Calu3 (cell line): ENCODE results near the gene AACS. TPM values are rescaled to one million over a fixed set of nuclear protein-coding genes. Genes with fewer than 3 reads are reported as not detected.

Experiments used
- BruUV-seq: library from RNA; stranded (reverse); fragments of 400-500 nt; replicated peaks from 2 replicates; lab custom pipeline; 2021; lab: Mats Ljungman, UMichigan
- CTCF ChIA-PET: fragments of 300-600 bp; sonication (Branson Sonifier 250); formaldehyde crosslinking; loops from one replicate; lab custom pipeline; 2022; ENCODE audit warnings: antibody characterized with exemption; lab: Charles Lee
- DNase-seq: peaks from one replicate; pipeline ENCODE4 v3.0.0; 2022
- H3K27ac Mint-ChIP-seq: one replicate; pipeline ENCODE4 v1.8.0; 2022; ENCODE audit warnings: mixed read lengths; ENCODE audit not compliant: unreplicated experiment
- H3K27me3 Mint-ChIP-seq: one replicate; pipeline ENCODE4 v1.8.0; 2022; ENCODE audit warnings: mixed read lengths; ENCODE audit not compliant: unreplicated experiment
- H3K36me3 Mint-ChIP-seq: one replicate; pipeline ENCODE4 v1.8.0; 2022; ENCODE audit warnings: mild to moderate bottlenecking, moderate library complexity, mixed read lengths; ENCODE audit not compliant: insufficient read depth, unreplicated experiment
- H3K4me1 Mint-ChIP-seq: one replicate; pipeline ENCODE4 v1.8.0; 2022; ENCODE audit warnings: mild to moderate bottlenecking, low read depth, mixed read lengths; ENCODE audit not compliant: unreplicated experiment
- H3K4me3 Mint-ChIP-seq: one replicate; pipeline ENCODE4 v1.8.0; 2022; ENCODE audit warnings: mild to moderate bottlenecking, low read depth, moderate library complexity, mixed read lengths; ENCODE audit not compliant: unreplicated experiment
- H3K9me3 Mint-ChIP-seq: one replicate; pipeline ENCODE4 v1.8.0; 2022; ENCODE audit warnings: low read depth, mixed read lengths; ENCODE audit not compliant: unreplicated experiment
- CTCF ChIP-seq: fragments of 200-600 bp; IDR thresholded peaks from one replicate; pipeline ENCODE4 v1.8.0; 2022; ENCODE audit warnings: antibody characterized with exemption; ENCODE audit not compliant: unreplicated experiment
- intact Hi-C: fragments of 100-400 bp; cut with micrococcal nuclease; formaldehyde crosslinking; loops from one replicate; pipeline ENCODE4 v1.10.0; 2022; ENCODE audit not compliant: unreplicated experiment
- total RNA-seq: library from RNA; stranded (reverse); gene quantifications from 2 replicates; pipeline ENCODE4 v1.2.3, GENCODE V29; 2022

The AACS gene
- total RNA-seq, 1 experiment from 2014 or later = 39.2 TPM

GRCh38 chr12:125185740-125186470 is 120.7 kb downstream of the AACS start, which contains the start of gene TMEM132B:
Gene TMEM132B (plus strand): TSS chr12:125186386.
- Mint-ChIP-seq H3K27me3 (peaks cover 80% of the 10 kb centered on the region), H3K4me3 (peak within 1 kb of the TSS; percentile 66), H3K36me3 (peaks cover 8% of the 10 kb centered on the region), H3K4me1 (peaks cover 18% of the 10 kb centered on the region), H3K9me3 (no peaks in the 10 kb centered on the region), H3K27ac (no peak within 1 kb of the TSS)
- CTCF ChIA-PET = interaction anchor here (0.5 to 0.6 kb wide), 2 partner anchors 117 to 864 kb away, joined by 3 to 6 read pairs; no protein-coding TSS in a partner anchor
- BruUV-seq = no TSS peak
- DNase-seq = peak; percentile 89
- intact Hi-C loops = loop anchor here (2.0 to 10.0 kb wide), 2 partner anchors 93 to 869 kb away; no protein-coding TSS in a partner anchor
- TF ChIP-seq CTCF = peak; percentile 72

GRCh38 chr12:125186471-125187147 is 121.4 kb downstream of the AACS start:
- TF ChIP-seq CTCF = no peak
- peak overlapping the region; percentile 66 for H3K4me3 Mint-ChIP-seq

GRCh38 chr12:125187148-125187745 is 122.0 kb downstream of the AACS start:
- Mint-ChIP-seq H3K4me3 (peak overlapping the region; percentile 66), H3K27me3 (peaks cover 80% of the 10 kb centered on the region), H3K9me3 (no peaks in the 10 kb centered on the region), H3K36me3 (peaks cover 8% of the 10 kb centered on the region), H3K27ac (no peak overlapping the region), H3K4me1 (peaks cover 18% of the 10 kb centered on the region)
- intact Hi-C loops = loop anchor here (2.0 to 10.0 kb wide), 2 partner anchors 94 to 868 kb away; no protein-coding TSS in a partner anchor
- no TSS peak for BruUV-seq
- peak; percentile 28 for DNase-seq
- CTCF ChIA-PET = no interaction called here
- no peak for TF ChIP-seq CTCF

More at GRCh38 chr12:125186471-125187147, 121.4 kb downstream of the AACS start:
- CTCF ChIA-PET = interaction anchor here (0.5 to 0.6 kb wide), 2 partner anchors 118 to 863 kb away, joined by 3 to 6 read pairs; no protein-coding TSS in a partner anchor
- Mint-ChIP-seq H3K36me3 (peaks cover 8% of the 10 kb centered on the region), H3K4me1 (peaks cover 18% of the 10 kb centered on the region), H3K9me3 (no peaks in the 10 kb centered on the region), H3K27ac (no peak overlapping the region), H3K27me3 (peaks cover 80% of the 10 kb centered on the region)
- intact Hi-C loops = loop anchor here (2.0 to 10.0 kb wide), 2 partner anchors 94 to 868 kb away; no protein-coding TSS in a partner anchor
- peak; percentile 15 for DNase-seq
- no TSS peak for BruUV-seq
